DLD1 (cell line): ENCODE data around the gene ZMYND12.

Experiments used
- in situ Hi-C: cut with HindIII; loops from 2 replicates; pipeline ENCODE4 v1.10.0; 2017; ENCODE audit warnings: low sequenced_read_pairs

The ZMYND12 gene

DNA sequence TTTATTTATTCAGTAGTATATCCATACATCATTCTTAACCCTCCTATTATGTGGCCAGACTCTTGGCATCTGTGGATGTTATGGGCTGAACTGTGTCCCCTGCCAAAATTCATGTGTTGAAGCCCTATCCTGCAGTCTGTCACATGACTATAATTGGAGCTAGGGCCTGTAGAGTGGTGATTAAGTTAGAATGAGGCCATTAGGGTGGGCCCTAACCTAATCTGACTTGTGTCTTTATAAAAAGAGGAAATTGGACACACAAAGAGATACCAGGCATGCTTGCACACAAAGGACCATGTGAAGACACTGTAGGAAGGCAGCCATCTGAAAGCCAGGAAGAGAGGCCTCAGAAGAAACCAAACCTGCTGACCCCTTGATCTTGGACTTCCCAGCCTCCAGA lies 6.6 kb downstream of the ZMYND12 start:
- in situ Hi-C loops: no loop called here

DNA sequence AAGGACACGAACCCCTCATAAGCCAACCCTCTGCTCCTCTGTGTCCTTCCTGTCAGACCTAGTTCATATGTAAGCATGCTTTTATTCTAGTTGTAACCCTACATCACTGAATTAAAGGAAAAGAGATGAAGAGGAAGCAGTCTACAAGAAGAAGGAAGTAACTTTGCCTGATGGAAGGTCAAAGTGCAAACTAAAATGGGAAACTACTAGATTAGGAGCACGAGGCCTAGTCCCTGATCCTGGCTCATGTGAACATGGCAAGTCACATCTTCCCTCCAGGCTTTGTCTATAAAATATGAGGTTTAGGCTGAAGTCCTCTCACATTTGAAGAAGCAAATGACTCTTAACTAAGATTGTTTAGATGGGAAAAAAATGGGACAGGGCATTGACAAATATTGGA lies 13.2 kb downstream of the ZMYND12 start:
- in situ Hi-C loops: no loop called here

DNA sequence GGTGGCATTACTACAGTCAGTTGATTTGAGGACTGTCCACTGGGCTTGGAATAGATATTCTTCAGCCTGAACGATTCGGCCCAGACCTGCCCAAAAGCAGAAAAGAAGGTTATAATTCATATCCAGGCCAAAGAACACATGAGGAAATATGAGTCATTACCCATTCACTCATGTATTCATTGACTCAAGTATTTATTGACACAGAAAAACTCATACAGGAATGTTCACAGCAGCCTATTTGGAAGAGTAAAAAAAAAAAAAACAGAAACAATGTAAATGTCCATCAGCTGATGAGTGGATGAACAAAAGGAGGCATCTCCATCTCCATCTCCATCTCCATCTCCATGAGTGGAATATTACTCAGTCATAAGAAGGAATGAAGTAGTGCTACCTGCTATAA lies 15.9 kb downstream of the ZMYND12 start:
- in situ Hi-C loops: no loop called here

DNA sequence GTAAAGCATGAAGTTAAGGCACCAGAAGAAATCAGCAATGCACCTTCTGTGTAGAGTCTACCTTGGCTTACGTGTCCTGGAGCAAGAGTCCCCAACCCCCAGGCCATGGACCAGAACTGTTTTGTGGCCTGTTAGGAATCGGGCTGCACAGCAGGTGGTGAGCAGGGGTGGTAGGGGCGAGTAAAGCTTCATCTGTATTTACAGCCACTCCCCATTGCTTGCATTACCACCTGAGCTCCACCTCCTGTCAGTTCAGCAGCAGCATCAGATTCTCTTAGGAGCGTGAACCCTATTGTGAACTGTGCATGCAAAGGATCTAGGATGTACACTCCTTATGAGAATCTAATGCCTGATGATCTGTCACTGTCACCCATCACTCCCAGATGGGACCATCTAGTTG lies 21.5 kb downstream of the ZMYND12 start:
- in situ Hi-C loops: no loop called here

DNA sequence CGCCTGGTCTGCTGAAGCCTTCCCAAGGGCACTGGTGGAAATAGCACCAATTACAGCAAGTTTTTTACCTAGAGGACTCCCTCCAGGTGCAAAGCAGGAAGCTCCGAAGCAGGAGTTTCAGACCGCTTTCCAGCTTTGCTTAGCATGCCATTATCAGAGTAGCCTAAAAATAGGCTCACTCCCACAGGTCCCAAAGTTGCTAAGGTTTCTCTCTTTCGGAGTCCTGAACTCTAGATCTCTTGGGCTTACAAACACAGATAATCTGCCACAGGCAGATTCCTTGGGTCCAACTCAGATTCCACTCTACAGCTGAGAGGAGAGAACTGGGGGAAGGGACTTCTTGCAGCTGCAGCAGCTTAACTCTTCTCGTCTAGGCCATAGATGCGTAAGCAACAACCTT lies 22.5 kb downstream of the ZMYND12 start:
- in situ Hi-C loops: no loop called here

DNA sequence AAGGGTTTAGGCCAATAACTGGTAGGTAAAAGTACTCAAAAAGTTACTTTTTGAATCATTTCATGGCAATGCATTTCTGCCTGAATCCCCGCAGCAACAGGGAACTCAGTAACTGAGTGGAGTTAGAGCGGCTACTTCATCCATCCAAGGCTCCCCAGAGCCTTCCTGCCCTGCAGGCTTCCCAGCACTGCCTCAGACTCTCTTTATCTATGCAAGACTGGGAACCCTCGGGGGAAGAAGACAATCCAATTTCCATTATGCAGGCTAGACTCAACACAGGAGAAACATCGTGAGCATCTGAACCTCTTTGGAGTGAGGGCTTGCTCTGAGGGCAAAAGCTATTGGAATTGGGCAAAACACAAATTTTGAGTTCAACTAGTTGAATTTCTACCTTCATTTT lies 23.1 kb downstream of the ZMYND12 start:
- in situ Hi-C loops: no loop called here

DNA sequence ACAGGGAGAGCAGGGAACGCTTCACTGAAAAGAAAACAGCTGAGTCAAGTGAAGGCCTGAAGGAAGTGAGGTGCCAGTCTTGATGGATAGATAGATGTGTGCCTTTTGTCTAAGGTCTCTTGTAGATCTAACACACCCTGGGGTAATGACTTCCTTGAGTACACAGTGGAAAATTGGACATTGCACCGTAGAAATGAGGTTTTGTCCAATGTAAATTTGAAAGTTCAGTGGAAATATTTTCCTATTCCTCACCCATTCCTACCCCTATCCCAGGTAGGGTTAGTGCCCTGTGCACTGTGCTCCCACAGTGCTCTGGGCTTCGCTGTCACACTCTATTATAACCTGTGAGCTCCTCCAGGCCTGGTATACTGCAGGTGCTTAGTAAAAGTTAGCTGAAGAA lies 24.3 kb downstream of the ZMYND12 start:
- in situ Hi-C loops: no loop called here

DNA sequence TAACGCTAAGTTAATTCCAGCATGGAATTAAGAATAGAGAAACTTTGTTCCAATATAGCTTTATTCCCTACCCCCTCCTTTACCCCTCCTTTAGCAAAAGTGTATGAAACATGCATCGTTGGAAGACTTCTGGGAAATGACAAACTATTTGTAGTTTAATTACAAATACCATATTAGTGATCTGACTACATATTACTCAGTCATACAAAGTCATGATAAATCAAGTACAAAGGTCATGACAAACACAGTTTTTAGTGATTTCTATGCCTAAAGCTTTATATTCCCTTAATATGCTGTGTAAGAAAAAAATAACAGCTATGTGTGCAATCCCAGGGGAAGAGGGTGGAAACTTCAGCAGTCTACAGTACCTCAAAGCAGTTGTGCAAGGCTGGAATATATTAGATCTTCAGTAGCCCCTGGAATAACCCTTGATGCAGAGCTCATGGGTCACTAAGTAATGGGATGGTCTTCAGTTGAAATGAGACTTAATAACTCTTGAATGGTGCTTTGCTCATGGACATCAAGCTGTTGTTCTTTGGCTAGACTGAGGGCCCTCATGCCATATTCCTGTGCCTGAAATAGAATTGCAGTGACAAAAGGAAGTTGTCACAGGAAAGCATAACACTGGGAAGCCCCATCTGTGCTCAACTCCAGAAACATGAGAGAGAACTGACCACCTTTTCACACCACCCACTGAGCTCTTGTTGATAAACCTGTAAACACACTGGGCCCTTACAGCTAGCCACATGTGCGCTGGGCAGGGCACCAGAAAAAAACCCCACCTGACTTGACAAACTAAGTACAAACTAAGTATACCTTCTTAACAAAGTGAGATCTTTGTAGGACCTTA lies 25.3 kb downstream of the ZMYND12 start:
- in situ Hi-C loops: no loop called here

DNA sequence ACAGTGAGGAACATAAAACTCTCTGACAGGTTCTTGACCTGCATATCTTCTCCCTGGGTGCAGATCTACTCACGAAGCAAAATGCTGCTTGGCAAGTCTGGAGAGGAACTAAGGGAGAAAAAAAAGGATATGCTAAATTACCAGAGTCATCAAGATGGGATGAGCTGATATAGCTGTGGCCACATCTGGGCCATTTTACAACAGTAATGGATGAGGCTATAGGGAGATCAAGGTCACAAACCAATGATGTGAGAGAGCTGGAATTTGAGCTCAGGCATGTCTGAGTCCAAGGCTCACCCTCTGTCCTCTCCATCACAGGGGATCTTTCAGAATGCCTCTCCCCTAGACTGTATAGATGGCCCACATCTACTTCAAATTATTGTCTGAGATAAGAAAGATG lies 26.2 kb downstream of the ZMYND12 start:
- in situ Hi-C loops: no loop called here

DNA sequence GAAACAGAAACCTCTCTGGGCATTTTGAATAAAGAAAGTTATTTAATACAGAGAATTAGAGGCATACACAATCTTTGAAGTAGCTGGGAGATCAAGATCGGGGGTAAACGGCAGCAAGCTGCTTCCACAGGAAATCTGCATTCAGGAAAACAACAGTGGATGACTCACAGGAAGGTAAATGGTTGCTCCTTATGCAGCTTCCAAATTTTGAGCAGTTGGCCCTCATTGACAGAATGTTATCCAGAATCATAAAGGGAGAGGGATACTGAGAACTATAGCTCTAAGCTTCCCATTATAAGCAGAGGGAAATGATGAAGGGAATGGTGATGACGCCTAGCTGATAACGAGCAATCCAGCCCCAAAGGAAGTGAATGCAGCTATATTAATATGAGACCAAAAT lies 28.6 kb downstream of the ZMYND12 start:
- in situ Hi-C loops: no loop called here

DNA sequence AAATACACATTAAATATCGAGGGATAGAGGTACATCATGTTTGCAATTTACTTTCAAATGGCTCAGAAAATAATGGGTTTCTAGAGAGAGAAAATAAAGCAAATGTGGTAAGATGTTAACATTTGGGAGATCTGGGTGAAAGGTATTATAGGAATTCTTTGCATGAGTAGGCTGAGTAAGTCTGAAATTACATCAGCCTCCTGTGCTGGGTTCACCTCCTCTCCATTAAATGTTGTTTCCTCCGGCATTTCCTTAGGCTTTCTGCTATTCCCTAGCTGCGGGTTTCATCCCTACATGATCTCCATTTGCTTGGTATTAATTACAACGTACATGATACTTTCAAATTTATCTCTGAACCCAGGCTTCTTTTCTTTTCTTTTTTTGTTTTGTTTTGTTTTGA lies 31.6 kb downstream of the ZMYND12 start:
- in situ Hi-C loops: no loop called here

DNA sequence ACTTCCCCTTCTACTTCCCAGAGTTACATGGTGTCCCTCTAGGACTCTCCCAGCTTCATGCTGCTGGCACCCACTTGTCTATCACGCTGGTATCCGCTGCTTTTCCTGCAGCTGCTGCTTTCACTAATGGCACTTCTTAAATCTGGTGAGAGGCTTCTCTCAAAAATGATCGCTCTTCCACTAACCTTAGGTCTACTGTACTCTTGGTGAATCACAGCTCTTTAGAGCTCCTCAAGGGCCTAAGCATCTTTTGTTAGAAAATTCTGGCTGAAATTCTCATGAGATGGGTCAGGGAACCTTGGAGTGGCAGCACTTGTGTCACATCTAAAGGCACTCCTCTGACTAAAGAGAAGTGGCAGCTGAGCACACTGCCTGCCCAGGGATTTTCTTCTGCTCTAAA lies 32.1 kb downstream of the ZMYND12 start:
- in situ Hi-C loops: no loop called here

DNA sequence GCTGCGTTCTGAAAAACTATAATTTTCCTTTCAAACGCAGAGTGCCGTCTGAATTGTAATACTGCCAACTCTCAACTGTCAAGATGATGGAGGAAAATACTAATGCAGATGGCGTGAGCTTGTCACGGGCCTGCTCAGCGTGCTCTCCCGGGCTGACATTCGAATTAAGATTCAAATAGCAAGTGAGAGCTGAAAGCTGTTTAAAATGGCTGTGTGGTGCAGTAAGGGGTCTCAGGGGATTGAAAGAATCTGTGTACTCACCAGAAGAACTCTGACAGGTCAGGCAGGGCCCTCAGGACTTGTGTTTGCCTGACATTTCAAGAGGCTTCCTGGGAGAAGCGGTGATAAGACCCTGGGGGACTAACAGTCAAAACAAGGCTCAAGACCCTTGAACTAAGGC lies 33.1 kb downstream of the ZMYND12 start:
- in situ Hi-C loops: no loop called here

DNA sequence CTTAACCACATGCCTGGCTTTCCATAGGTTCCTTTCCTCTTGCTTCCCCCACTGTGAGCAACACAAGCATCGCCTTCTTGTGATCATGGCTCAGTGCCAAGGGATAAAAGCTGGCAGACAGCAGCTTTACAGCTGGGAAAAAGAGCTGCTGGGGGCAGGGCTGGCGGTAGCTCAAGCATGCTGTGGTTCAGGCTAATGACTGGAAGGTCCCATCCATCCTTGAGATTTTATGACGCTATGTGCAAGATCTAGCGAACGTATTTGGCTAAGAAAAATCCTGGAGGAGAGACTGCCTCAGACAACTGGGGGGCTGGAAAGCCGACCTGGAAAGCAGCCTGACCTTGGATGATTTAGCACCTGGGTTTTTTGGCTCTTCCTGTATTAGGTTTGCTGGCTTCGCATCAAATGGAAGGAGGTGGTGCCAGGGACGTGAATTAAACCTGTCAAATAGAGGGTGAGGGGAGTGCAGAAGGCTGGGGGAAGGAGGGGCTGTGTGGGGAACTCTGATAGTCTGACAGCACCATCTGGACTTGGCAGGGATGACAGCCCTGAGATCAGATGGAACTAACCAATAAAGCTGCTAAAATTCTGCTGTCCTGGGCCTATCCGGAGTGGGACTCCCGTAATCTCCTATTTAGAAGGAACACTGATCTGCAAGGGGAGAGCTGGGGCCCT lies 34.8 kb downstream of the ZMYND12 start:
- in situ Hi-C loops: no loop called here

DNA sequence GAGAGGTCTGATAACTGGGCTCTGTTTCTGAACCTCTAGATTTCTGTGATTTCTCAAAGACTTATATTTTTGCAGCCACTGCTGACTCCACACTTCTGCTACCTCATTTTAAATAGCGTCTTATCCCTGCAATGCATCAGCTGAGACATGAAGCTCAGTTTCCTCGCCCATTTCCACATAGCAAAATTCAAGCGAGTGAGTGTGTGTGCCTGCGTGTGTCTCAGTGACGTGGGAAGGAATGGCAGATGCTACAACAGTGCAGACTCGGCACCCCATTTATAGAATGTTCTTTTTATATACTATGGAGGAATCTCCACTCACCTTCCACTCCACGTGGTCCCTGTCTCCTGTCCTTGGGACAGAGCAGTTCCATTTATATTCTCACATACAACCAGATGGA lies 35.7 kb downstream of the ZMYND12 start:
- in situ Hi-C loops: no loop called here

DNA sequence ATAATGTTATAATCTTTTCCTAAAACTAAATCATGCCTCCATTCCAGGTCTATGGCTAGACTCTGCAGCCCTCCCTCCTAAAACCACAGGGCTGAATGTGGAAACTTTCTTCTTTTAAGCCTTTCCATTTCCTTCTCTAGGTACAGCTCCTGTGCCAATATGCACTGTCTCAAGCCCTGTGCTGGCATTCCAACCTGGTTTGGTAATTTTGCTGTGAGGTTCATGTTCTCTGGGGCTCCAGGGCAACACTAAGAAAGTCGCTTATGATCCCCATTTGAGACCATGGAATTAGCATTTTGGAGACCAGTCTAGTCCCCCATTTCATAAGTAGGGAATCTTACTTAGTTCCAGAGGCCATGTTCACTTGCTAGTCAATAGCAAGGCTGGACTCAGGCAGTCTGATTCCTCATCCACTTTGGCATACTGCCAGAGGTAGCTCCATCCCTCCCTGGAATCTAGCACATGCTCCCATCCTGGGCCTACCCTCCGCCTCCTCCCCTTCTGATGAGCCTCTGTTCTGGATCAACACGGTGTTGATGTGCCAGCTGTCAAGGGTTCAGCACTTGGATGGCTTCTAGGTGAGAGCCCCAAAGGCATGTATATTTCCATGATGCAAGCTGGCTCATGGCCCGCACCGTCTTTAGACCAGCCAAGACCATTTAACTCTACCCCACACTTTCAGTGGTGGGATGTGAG lies 36.5 kb downstream of the ZMYND12 start:
- in situ Hi-C loops: no loop called here

DNA sequence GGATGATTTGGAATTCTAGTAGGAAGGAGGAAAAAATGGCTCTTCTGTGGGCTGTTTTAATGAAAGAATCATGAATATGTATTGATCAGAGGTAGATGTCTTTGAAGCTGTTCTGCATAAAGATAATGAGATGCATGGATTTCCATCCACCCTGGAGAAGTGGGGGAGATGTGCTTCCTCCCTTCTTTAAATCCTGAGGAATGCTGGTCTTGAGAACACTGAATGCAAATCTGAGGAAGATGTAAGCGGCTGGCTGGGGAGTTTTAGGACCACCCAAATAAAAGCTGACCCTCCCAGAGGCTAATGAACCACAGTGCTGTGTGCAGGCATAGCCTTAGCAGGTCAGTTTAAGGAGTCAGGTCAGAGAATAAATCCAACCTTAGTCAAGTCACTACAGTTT lies 37.3 kb downstream of the ZMYND12 start:
- in situ Hi-C loops: no loop called here

DNA sequence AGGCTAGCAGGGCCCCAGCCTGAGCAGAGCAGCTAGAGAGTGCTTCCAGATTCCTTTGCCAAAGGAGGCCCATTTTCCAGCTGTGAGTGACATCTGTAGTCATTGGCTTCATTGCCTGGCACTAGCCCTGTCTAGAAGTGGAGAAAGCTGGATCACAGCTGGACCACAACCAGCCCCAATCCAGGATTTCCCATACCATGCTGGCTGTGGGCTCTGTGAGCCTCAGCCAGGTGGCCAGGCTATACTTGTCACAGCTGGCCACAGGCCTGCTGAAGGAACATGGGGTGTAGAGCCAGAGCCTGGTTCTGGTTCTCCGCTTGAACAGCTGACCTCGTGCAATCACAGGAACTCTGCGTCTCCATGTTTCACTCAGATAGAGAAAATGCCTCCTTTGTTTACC lies 38.7 kb downstream of the ZMYND12 start:
- in situ Hi-C loops: no loop called here

DNA sequence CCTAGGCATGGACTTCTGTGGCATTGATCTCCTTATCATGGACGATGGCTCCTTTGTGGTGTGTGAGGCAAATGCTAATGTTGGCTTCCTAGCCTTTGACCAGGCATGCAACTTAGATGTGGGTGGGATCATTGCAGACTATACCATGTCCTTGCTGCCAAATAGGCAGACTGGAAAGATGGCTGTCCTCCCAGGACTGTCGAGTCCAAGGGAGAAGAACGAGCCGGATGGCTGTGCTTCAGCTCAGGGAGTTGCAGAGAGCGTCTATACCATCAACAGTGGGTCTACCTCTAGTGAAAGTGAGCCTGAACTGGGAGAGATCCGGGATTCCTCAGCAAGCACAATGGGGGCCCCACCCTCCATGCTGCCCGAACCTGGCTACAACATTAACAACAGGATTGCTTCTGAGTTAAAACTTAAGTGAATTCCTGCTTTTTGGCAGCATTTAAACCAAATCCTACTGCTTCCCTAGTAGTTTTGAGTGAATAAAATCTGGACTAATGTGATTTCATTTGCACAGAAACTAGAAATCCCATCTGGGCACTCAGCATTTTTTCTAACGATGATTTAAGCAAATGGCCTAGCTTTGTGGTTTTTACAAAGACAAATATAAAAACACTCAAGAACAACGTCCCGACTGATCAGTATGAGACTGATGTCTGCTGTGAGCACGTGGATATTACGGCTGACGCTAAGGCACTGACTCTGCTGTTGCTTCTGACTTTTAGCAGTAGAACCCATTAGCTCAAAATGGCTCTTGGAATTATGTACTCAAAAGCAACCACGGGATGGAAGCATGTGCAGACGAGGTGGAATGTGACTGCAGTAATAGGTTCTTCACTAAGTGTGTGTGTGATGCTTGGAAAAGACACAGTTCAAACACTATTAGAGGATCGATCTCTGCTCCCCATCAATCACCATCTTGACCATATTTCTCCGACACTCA lies 41.0 kb downstream of the ZMYND12 start:
- in situ Hi-C loops: no loop called here

DNA sequence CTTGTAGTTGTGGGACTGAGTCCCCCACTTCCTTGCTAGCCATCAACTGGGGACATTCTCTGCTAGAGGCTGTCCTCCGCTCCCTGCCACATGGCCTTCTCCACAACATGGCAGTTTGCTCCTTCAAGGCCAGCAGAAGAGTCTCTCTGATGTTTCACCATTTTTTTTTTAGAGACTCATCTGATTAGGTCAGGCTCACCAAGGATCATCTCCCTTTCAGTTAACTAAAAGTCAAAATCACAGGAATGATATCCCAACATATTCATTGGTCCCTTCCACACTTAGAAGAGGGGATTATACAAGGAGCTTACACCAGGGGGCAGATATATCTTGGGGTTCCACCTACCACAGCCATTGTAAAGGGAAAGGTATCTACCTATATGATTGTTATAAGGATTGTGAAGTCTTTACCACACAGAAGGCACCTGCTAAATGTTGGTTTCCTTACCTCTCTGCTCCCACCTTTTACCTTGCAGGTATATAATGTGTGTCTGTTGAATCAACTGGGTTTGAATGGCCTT lies 51.9 kb downstream of the ZMYND12 start:
- in situ Hi-C loops: no loop called here
